CD1c-positive myeloid dendritic cell (primary cell): ENCODE results near the gene PLRG1.

Experiments
- DNase-seq: peaks from one replicate; pipeline ENCODE4 v3.0.0-alpha.2; 2016; ENCODE audit errors: extremely low spot score

PLRG1 gene

DNA sequence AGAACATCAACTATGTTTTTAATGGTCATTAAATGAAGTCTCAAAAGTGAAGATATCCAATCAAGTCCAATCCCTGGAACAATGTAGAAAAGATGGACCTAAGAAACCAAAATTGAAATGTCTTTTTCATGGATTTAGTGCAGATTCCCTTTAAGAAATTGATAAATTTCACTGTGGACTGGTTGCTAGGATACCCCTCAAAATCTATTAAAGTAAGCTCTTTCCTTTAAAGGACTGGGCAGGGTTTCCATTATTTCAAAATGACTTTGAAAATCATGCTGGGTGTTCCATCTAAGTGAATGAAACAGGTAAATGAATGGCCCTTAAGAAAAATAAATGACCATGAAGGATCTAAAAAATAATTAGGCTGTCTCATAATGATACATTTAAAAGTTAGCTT, 28.6 kb downstream of the PLRG1 start:
- DNase-seq: no peak

DNA sequence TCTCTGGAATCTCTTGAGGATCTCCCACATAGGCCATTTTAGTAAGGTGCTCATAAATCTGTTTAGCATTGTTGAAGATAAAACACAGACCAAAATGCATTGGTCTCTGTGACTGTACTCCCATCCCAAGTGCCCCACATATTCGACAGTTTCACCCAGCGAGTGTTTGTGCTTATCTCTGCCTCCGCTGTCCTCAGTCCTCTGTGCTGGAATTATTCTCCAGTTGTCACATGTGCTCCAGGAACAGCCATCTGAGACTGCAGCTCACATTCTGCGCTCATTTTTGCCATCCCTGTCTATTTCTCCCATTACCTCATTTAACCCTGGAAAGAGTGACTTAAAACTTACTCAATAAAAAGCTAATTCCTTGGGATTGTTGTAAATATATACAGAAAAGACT, 31.0 kb downstream of the PLRG1 start:
- DNase-seq: no peak

DNA sequence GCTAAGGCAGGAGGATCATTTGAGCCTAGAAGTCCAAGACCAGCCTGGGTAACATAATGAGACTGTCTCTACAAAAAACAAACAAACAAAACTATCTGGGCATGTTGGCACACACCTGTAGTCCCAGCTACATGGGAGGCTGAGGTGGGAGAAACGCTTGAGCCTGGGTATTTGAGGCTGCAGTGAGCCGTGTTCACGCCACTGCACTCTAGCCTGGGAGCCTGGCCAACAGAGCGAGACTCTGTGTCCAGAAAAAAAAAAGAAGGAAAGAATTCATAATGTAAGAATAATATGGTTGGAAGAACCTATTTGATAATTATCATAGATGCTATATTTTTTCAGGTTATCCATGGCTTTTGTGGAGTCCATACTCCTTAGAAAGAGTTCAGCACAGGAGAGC, 32.6 kb downstream of the PLRG1 start:
- DNase-seq: no peak

DNA sequence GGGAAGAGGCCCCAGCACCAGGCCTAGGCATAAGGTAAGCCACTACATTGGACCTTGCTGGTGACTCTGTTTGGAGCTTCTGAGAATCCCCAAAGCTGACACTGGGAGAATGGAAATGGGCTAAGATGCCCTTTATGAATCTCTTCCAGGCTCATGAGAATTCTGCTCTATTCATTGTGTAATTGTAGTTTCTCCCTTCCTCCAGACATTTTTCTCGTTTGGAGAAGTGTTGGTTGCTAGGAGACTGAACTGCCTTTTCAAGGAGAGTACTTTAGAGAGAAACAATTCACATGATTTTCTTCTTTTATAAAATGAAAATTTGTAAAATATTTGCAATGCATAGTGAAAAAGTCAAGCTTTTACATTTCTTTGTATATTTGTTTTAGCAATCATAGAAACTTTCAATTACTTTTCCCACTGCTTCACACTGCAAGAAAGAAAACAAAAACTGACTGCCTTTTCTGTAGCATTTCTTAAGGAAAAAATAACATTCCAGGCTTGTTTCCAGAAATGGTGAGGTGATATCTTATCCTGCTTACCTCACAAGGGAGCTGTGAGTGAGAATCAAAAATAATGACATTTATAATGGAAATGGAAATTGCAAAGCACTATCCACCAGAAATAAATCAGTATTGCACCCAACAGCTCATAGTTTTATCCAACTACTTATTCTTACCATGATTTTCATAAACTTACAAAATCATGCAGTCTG, 33.7 kb downstream of the PLRG1 start:
- DNase-seq: no peak

DNA sequence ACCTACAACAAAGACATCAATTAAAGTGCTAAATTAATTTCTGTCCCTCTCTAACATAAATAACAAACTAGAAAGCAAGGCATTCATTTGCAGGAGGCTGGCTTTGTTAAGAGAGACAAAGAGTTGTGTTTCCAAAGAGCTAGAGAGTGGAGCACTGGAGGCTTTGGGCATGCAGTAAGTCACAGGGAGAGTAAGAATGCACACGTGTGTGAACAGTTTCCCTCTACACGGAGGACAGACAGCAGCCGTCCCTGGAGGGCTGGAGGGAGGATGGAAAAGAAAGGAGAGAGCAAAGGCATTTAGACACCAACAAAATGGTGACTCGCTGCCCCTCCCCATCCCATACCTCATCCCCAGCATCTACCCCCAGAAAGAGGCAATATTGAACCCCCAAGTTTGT, 38.2 kb downstream of the PLRG1 start:
- no peak for DNase-seq

DNA sequence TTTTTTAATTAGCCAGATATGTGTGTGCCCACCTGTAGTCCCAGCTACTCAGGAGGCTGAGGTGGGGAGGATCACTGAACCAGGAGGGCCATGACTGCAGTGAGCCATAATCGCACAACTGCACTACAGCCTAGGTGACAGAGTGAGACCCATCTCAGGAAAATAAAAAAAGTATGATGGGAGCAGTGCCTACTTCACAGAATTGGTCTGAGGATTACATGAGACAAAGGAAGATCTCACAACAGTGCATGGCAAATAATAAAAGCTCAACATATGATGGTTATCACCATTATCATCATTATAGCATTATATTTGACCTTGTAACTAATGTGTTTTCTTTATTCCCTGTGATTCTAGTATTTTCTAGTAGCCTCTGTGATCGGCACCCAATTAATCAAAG, 38.7 kb downstream of the PLRG1 start:
- DNase-seq: no peak

DNA sequence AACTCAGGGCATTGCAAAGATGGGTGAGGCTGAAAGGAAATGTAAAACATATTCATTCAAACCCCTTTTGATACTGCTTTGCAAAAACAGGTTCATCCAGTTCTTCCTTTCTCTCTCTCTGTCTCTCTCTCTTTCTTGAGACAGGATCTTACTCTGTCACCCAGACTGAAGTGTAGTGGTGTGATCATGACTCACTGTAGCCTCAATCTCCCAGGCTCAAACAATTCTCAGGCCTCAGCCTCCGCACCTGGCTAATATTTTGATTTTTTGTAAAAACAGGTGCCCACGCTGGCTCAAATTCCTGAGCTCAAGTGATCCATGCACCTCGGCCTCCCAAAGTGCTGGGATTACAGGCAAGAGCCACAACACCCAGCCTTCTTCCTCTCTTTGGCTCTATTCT, 43.0 kb downstream of the PLRG1 start:
- no peak for DNase-seq

DNA sequence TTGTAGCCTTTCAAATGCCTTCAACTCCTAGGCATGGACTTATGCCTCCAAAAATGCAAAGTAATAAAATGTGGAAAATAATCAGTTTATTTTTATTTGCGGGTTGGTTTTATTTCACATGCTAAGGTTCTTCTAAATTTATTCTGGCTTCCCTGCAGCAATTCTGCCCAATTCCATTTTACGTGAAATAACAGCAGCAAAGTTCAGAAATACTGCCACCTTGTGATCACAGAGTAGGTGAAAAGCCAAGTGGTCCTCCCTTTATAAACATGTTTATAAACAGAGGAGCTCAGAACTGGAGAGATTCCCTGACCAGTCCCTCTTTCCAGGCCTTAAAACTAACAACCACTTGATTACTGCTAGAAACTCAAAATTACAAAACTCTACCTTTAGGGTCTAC, 43.9 kb downstream of the PLRG1 start:
- no peak for DNase-seq

DNA sequence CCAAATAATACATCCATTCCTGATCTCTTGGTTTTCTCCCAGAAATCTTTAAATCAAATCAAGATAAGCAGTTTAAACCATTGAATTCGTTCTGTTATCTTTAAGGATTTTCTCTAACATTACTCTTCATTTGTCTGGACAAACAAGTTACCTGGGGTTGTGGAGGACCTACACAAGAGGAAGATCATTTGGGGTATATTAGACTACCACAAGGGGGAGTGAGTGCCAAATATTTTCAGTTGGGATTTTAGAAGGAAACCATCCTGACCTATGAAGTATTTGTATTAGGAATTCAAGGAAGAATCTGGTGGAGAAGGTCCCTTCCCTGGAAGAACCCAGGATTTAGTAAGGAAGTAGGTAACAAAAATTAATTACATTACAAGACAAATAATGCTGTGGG, 46.6 kb downstream of the PLRG1 start:
- peak; percentile 6 for DNase-seq

DNA sequence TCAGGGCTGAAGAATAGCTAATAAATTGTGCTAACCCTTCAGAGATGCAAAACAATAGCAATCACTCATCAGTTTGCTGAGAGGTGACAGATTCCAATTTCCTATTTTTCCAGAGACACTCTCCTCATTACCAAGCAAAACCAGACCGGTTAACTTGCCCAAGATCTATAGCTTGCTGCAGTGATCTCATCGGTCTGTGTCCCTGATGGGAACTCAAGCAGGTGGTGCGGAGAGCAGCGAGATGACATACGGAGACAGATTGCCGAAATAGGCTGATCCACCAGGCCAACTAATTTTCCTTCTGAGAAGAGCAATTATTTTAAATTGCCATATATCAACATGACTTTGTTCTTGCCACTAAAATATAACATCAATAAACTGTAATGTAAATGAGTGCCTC, 48.1 kb downstream of the PLRG1 start:
- DNase-seq: no peak

DNA sequence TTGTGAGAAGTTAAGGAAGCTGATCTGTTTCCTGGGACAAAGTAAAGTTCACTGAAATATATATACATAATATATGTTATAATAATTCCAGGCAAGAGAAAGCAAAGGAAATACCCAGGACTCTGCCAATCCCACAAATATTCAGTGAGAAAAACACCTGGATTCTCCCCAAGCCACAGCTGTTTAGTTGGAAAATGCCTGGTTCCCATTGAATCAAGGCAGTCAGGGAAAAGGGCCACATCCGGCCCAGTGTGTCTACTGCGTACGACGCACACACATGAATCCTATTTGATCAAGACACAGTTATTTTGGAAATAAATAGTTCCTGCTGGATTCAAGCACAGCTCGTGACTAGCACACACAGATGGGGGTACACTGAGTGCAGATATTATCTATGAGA, 52.3 kb downstream of the PLRG1 start:
- no peak for DNase-seq

DNA sequence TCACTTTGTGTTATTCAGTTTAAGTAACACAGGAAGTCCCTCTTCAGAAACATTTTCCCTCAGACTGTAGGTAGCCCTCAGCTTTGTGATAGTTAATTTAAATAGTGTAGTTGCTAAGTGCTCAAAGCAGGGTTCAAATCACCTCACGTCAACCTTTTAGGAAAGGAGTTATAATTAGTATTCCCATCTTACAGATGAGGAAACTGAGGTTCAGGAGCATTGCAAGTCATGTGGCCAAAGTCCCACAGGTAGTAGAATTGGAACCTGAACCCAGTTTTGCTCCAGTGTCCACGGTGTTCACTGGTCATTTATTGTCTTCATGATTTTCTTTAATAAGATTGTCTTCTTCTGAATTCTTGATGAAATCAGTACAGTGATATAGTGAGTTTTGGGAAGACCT, 54.3 kb downstream of the PLRG1 start:
- DNase-seq: no peak

DNA sequence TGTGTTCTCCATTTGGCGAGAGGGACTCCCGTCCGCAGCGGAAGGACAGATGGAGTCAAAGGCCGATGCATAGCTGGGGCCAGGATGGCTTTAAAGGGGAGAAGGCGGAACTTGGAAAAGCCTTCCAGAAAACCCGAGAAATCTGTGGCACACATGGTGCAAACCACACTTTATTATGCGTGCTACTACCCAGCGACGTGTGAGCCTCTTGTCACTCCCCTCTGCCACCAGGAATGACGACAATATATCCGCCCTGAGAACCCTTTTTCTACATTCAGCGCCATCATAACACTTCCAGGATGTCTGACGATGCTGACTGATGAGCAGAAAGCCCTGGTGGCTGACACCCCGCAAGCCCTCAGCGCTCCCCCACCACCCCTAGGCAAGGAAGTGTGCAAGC, 57.9 kb downstream of the PLRG1 start:
- DNase-seq: no peak

DNA sequence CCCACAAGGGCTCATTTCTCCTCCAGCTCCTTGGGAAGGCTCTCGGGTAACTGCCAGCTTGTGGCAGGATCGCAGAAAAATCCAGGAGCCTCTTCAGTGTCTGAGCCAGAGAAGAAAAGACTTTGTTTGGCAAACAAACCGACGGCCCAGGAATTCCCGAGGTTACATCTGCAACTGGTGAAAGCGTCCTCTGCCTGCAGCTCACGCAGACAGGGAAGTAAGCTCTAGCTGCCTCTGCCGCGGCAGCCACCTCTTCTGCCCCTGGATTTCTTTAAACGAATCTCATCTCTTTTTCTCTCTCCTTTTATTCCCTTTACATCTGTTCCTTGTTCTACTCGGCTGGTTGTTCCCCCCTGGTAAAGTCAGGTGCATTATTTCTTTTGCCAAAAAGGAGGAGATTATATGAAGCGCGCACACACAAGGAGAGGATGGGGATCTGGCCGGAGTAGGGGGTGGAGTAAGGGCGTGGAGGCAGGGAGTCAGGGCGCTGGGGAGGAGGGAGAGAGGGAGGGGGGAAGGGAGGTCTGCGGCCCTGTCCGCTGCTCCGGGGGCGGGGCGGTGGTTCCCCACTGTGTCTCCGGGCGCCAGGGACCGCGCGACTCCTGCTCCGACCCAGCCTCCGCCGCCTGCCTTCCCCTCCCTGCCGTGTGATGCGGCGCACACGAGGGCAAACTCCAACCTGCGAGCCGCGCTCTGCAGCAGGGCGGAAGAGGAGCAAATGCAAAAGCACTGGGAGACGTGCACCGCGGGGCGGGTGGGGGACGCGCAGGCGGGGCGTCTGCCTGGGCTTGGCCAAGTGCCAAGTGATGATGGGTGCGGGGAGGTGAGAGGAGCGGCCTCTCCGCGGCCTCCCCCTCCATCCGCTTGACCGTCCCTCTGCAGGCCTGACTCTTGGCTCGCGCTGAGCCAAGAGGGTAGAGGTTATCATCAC, 58.6 kb downstream of the PLRG1 start, which contains the start of gene DCHS2:
DCHS2 (minus strand) TSS at position 459 of the 931 bp plus-strand sequence; CDS start at position 15, 444 bp downstream.
- no peak for DNase-seq

DNA sequence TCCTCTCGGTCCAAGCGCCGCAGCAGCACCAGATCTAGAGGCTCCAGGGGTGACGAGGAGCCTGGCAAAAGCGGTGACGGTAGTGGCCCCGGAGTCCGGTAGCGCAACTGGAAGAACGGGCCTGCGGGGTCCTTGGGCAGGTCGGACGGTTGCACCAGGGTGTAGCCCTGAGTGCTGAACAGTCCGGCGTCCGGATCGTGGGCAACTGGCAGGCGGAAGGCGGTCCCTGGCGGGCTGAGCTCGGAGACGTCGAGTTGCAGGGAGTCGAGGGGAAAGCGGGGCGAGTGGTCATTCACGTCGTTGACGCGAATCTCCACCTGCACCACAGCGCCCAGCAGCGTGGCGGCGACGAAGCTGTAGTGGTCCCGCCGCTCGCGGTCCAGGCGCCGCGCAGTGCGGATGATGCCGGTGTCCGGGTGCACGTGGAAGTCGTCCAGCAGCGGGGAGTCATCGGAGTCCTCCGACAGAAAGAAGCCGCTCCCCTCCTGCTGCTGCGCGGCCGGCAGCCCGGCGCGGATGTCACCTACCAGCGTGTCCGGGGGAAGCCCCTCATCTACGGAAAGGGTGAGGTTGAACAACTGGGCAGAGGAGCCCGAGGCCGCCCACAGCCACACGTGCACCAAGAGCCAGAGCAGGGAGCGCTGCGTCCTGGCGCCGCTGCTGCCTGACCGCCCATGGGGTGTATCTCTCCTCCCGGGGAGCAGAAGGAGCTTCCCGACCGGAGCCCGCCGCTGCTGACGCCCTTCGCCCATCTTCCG, 59.4 kb downstream of the PLRG1 start:
- no peak for DNase-seq

DNA sequence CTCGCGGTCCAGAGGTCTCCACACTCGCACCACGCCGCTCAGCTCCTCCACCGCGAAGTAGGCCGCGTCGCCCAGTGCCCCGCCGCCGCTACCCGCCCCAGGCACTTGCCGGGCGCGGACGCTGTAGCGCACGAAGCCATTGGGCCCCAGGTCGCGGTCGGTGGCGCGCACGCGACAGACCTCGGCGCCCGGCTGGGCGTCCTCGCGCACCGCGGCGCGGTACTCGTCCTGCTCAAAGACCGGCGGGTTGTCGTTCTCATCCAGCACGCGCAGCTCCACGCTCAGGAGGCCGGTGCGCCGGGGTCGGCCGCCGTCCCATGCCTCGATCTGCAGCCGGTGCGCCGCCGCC, 60.0 kb downstream of the PLRG1 start:
- no peak for DNase-seq

DNA sequence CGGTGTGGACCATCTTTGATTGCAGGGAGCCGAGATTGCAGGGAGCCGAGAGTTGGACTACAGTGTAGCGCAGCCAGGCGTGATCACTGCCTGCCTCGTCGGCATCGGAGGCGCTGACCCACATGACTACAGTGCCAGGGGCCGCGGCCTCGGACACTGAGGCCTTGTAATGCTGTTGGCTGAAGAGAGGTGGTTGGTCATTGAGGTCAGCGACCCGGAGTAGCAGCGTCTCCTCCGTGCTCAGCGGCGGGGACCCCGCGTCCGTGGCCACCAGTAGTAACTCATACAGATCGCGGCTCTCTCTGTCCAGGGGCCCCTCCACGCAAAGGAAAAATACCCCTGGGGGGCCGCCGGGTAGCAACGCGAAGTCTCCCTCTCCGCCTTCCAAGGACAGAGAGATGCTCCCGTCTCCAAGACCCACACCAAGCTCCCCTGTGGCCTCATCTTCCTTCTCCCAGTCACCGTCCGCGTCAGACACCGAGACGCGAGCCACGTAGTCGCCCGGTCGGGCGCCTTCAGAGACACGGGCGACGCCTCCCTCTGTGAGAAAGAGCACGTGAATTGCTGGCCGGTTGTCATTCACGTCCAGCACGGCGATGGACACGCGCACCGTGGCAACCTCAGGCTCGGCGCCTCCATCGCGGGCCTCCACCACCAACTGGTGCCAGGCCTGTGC, 60.5 kb downstream of the PLRG1 start:
- no peak for DNase-seq

DNA sequence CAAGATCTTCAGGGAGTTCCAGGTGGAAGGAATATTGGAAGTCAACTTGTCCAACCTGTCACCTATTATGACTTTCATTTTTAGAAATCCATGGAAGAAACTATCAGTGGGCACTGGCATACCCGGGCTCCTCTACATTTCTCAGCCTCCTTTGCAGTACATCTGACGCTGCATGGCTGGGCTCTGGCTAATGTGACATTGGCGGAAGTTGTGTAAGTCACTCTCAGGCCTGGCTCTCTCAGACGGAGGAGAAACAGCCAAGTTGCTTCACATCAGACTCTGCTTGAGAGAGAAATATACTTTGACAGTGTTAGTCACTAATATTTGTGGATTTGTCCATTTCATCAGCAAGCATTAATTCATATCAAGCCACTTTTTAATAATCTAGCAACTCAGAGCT, 63.1 kb downstream of the PLRG1 start:
- no peak for DNase-seq

DNA sequence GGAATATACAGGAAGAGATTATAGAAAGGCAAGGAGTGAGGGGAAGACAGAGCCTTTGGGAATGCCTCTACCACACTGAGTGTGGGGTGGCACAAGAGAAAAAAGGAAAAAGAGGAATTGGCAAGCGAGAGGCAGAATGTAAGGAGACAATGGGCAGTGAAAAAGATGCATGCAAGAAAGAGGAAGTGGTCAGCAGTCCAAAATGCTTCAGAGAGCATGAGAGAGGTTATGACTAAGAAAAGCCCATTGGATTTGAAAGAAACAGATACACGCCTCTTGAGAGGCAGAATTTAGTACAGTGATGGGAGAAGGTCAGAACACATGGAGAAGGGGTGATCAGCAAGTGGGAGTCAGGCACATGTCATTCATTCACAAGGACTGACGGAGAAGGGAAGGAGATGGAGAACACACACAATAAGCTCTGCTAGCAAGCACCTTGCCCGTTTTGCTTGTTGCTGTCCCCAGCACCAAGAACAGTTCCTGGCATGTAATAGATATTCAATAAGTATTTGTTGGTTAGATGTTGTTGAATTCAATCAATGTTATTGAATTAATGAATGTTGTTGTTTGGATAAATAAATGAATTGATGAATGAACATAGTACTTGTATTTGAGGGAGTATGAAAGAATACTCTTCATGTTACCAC, 65.0 kb downstream of the PLRG1 start:
- no peak for DNase-seq
